ENCODE data around the gene TNS3.

The TNS3 gene

DNA sequence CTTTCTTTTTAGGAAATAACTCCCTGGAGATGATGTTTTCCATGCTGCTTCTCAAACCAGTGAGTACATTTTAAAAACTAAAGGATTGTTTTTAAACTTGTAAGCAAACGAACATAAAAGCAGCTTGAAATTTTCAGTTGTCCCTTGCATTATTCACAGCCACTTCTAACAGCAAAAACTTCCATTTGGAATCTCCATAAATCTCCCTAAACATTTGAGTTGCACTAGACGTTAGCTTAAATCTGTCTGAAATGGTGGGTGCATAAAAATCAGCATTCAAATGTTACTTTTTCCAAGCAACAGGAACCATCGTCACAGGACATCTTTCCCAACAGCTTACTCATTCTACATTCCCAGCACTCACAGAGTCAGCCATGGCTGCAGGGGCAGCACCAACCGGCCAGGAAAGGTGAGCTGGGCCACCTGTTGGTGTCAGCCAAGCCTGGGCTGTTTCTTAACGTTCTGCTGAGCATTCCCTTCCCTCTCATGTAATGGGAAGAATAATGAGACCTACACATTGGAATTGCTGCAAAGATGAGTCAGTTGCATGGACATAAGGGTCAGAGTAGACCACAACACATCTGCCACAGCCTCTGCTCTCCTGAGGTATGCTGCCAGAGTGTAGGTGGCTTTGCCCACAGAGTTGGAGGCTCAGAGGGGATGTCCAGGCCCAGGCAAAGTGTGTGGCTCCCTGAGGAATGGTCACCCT lies 163.2 kb downstream of the TNS3 start:
- TF ChIP-seq, protein P1, sequence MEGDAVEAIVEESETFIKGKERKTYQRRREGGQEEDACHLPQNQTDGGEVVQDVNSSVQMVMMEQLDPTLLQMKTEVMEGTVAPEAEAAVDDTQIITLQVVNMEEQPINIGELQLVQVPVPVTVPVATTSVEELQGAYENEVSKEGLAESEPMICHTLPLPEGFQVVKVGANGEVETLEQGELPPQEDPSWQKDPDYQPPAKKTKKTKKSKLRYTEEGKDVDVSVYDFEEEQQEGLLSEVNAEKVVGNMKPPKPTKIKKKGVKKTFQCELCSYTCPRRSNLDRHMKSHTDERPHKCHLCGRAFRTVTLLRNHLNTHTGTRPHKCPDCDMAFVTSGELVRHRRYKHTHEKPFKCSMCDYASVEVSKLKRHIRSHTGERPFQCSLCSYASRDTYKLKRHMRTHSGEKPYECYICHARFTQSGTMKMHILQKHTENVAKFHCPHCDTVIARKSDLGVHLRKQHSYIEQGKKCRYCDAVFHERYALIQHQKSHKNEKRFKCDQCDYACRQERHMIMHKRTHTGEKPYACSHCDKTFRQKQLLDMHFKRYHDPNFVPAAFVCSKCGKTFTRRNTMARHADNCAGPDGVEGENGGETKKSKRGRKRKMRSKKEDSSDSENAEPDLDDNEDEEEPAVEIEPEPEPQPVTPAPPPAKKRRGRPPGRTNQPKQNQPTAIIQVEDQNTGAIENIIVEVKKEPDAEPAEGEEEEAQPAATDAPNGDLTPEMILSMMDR (IDR thresholded peaks at IDR 0.05; ENCODE audit: low read depth, low read length): no peak
- DNase-seq (ENCODE audit: extremely low read depth, low read depth): no peak

DNA sequence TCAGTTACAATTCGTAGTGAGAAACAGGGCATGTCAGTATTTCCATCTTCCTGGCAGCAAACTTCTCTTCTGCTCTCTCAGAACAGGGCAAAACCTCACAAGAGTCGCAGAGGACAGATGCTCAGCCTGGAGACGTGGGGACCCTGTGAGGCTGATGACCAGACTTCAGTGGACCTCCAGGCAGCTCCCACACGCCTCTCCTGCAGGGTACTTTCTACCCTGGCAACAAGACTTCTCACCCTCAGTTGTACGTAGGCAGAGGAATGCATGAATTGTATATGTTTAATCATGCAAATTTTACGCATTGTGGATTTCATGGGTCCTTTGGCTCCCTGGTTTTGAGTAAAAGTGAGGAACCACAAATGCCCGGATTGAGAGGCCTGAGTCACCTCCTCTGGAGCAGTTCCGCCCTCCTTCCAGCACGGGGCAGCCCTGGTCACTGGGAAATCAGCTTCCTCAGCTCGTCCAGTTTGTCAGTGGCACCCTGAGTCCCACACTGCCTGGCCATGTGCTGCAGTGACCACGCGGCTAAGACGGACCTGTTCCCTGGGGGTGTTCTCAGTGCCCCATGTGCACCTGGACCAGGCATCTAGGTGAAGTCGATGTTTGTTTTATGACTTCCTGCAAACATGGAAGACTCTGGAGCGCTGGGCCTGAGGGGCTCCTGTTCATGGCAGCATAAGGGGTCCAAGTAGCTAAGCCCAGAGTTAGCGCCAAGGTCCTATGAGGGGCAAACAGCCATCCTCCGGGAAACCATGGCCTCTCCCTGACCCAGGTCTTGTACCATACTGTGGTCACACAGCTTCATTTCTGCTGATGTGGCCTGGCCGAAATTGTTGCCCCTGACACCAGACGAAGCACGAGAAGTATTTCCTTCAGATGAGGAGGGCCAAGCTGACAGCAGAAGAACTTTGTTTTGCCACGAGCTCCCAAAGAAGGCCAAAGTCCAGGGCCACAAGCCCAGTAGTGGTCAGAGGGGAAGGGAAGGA lies 165.1 kb downstream of the TNS3 start:
- no peak for DNase-seq (ENCODE audit: extremely low read depth, low read depth)
- TF ChIP-seq, protein P1 (IDR thresholded peaks at IDR 0.05; ENCODE audit: low read depth, low read length): no peak

DNA sequence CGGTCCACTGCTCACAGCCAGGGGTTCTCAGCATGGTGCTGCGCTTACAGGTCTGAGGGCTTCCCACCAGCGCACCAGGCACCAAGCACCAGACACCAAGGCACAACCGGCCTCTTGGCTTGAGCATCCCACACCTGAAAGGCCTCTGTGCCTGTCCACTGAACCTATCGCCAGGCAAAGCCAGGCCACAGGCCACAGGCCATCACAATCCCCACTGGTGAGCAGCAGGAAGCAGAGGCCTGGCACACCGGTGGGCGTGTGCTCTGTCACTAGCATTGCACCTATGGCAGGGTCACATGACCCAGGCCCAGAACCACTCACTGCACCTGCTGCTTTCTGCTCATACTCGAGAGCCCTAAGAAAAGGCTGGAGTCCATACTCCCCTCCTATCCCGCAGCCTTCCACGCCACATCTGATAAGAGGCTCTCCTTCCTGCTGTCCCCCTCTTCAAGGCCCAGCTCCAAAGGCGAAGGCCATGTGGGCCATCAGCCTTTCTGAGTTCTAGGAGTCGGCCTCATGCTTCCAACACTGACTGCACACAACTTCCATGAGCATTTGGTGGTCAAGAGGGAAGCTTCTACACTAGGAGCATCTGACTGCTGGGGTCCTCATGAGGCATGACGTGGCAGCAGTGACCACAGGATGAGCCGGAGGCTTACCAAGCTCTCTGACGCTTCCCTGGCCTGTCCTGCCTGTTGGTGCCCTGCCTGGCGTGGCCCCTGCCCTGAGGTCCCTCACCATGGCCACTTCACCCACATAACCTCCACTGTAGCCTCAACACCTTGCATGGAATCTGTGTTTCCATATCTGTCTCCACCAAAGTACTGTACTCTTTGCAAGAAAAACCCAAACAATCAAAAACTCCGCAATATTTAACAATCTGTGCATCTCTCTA lies 166.3 kb downstream of the TNS3 start:
- TF ChIP-seq, protein P1 (IDR thresholded peaks at IDR 0.05; ENCODE audit: low read depth, low read length): no peak

DNA sequence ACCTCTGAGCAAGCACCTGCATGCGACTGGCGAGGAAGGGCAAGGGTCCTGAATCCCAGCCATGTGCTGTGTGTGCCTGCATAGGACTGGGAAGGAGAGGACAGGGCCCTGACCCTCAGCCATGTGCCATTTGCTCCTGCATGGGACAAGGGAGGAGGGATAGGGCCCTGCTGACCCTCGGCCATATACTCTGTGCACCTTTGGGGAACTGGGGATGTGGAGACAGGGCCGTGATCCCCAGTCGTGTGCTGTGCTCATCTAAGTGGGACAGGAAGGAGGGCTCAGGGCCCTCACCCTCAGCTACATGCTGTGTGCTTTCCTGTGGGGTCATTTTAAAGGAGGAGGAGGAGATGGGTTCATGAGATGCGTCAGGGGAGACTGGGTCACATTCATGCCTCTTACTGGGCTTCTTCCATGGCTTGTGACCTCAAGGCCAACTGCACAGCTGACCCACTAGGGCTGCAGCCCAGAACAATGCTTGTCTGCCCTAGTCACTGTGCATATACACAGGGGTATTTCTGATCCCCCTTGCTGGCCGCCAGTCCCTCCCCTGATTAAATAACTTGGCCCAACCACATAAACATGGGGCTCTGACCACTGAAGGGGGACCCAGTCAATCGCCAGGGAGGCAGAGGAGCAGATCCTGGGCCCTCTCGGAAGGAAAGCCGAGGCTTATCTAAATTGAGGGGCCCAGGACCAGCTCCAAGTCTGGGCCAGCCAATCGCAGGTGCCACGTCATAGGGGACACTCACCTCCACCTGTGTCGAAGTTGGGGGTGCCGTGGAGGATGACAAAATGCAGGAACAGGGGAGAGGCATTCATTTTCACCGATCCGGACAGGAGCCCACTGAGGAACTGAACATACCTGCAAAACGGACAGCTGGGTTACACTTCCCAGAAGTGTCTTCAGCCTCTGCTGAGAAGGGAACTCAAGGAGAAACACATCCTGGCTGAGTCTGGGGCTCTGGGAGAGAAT lies 167.3 kb downstream of the TNS3 start:
- TF ChIP-seq, protein P1 (IDR thresholded peaks at IDR 0.05; ENCODE audit: low read depth, low read length): no peak
- DNase-seq (ENCODE audit: extremely low read depth, low read depth): no peak

More for the DNA sequence above, 166.3 kb downstream of the TNS3 start:
- DNase-seq (ENCODE audit: extremely low read depth, low read depth): no peak

DNA sequence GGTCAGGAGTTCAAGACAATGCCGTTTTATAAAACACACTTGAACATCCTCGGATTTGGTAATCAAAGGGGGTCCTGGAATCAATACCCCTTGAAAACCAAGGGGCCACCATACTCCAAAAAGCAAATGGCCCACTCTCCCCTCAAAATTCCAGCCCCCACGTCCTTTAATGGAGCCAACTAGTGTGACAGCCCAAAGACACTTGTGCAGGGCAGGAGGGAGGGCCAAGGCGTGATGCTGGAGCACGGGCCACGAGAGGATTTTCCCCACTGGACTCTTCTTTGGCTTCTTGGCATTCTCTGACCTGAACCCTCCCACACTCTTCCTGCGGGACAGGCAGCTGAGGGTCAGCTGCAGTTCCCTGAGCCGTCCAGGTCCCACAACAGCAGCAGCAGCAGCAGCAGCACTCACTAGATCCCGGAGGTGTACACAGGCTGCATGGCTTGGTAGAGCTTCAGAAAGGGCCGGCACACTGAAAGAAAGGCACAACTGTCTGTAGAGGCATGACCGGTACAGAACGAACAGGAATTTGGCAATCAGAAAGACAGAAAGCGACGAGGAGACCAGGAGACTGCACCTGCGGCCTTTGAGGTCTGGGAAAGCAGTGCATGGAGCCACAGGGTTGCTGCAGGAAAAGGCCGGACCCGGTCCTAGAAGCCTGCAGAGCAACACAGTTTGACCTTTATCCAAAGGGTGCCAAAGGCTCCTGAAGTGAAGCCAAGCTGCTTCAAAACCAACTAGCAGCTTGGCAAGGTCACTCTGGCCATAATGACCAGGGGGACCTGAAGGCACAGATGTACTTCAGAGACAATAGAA lies 168.2 kb downstream of the TNS3 start:
- no peak for DNase-seq (ENCODE audit: extremely low read depth, low read depth)
- TF ChIP-seq, protein P1 (IDR thresholded peaks at IDR 0.05; ENCODE audit: low read depth, low read length): no peak

Measured in AG09319 (cell line).